HEK293 (cell line): Measurements from ENCODE around the gene SPACA7.

ENCODE experiments used
- CTCF ChIA-PET: fragments of 350-600 bp; formaldehyde crosslinking; extraction: SDS; loops from one replicate; lab custom pipeline; 2021; ENCODE audit warnings: antibody characterized with exemption; lab: Yijun Ruan, JAX
- POLR2A ChIA-PET: fragments of 300-600 bp; formaldehyde crosslinking; extraction: SDS; loops from one replicate; lab custom pipeline; 2020; ENCODE audit warnings: antibody characterized with exemption, inconsistent platforms; lab: Yijun Ruan, JAX
- H3K27ac ChIP-seq: fragments of 200-500 bp; sonication (Bioruptor generic); 2 replicates; pipeline ENCODE4 v1.5.1; 2014; ENCODE audit warnings: low read depth, low read length, control low read depth, inconsistent platforms; ENCODE audit errors: extremely low read depth
- H3K36me3 ChIP-seq, 2 experiments: fragments of 200-500 bp in 1 of 2; sonication (Bioruptor generic) in 1 of 2; 1 replicate in 1 of 2; 2 replicates in 1 of 2; pipeline ENCODE4 v1.5.1; 2014 to 2017; ENCODE audit warnings: inconsistent platforms in 2 of 2, low read length in 2 of 2; ENCODE audit not compliant: control insufficient read depth in 2 of 2, insufficient read depth in 1 of 2
- H3K4me1 ChIP-seq: fragments of 200-500 bp; sonication (Bioruptor generic); 2 replicates; pipeline ENCODE4 v1.5.1; 2014; ENCODE audit warnings: mild to moderate bottlenecking, low read length, inconsistent platforms; ENCODE audit not compliant: control insufficient read depth, insufficient read depth
- H3K4me3 ChIP-seq: 2 replicates; pipeline ENCODE4 v1.5.1; 2011; ENCODE audit warnings: low read depth, mild to moderate bottlenecking, control low read depth, low read length, moderate library complexity
- H3K9me3 ChIP-seq: fragments of 200-500 bp; sonication (Bioruptor generic); 2 replicates; pipeline ENCODE4 v1.5.1; 2014; ENCODE audit warnings: low read depth, low read length, inconsistent platforms; ENCODE audit not compliant: control insufficient read depth, insufficient read depth
- HIC1 ChIP-seq: fragments of 450-650 bp; formaldehyde crosslinking; IDR thresholded peaks from 2 replicates; pipeline ENCODE4 v1.5.1; 2016; ENCODE audit warnings: missing biosample characterization, missing genetic modification characterization
- KLF10 ChIP-seq: fragments of 450-650 bp; IDR thresholded peaks from 2 replicates; pipeline ENCODE4 v1.5.1; 2018; ENCODE audit warnings: missing biosample characterization, mild to moderate bottlenecking, missing genetic modification characterization
- OSR2 ChIP-seq: fragments of 450-650 bp; formaldehyde crosslinking; IDR thresholded peaks from 2 replicates; pipeline ENCODE4 v1.5.1; 2016; ENCODE audit warnings: missing biosample characterization, missing genetic modification characterization
- OVOL3 ChIP-seq: fragments of 450-650 bp; formaldehyde crosslinking; IDR thresholded peaks from 2 replicates; pipeline ENCODE4 v1.5.1; 2016; ENCODE audit warnings: missing biosample characterization, missing genetic modification characterization
- ZBTB17 ChIP-seq: fragments of 450-650 bp; formaldehyde crosslinking; IDR thresholded peaks from 2 replicates; pipeline ENCODE4 v1.5.1; 2016; ENCODE audit warnings: missing biosample characterization, missing genetic modification characterization
- ZBTB49 ChIP-seq: fragments of 450-650 bp; formaldehyde crosslinking; IDR thresholded peaks from 2 replicates; pipeline ENCODE4 v1.5.1; 2016; ENCODE audit warnings: missing biosample characterization, missing genetic modification characterization, low read depth
- ZBTB6 ChIP-seq: fragments of 450-650 bp; formaldehyde crosslinking; IDR thresholded peaks from 2 replicates; pipeline ENCODE4 v1.5.1; 2017; ENCODE audit warnings: missing biosample characterization, missing genetic modification characterization
- ZEB2 ChIP-seq: fragments of 450-650 bp; formaldehyde crosslinking; IDR thresholded peaks from 2 replicates; pipeline ENCODE4 v1.5.1; 2016; ENCODE audit warnings: missing biosample characterization, missing genetic modification characterization
- ZFHX2 ChIP-seq: fragments of 450-650 bp; formaldehyde crosslinking; conservative IDR thresholded peaks from 2 replicates; pipeline ENCODE4 v1.5.1; 2016; ENCODE audit warnings: missing biosample characterization, missing genetic modification characterization
- ZFP41 ChIP-seq: fragments of 450-650 bp; formaldehyde crosslinking; IDR thresholded peaks from 2 replicates; pipeline ENCODE4 v1.5.1; 2016; ENCODE audit warnings: missing biosample characterization, missing genetic modification characterization, borderline replicate concordance
- ZNF202 ChIP-seq: fragments of 450-650 bp; formaldehyde crosslinking; IDR thresholded peaks from 2 replicates; pipeline ENCODE4 v1.5.1; 2016; ENCODE audit warnings: missing biosample characterization, missing genetic modification characterization, borderline replicate concordance
- ZNF214 ChIP-seq: fragments of 450-650 bp; formaldehyde crosslinking; IDR thresholded peaks from 2 replicates; pipeline ENCODE4 v1.5.1; 2017; ENCODE audit warnings: missing biosample characterization, mild to moderate bottlenecking, missing genetic modification characterization, borderline replicate concordance
- ZNF324 ChIP-seq: fragments of 450-650 bp; formaldehyde crosslinking; IDR thresholded peaks from 2 replicates; pipeline ENCODE4 v1.5.1; 2016; ENCODE audit warnings: missing biosample characterization, missing genetic modification characterization
- ZNF423 ChIP-seq: fragments of 450-650 bp; formaldehyde crosslinking; IDR thresholded peaks from 2 replicates; pipeline ENCODE4 v1.5.1; 2016; ENCODE audit warnings: missing biosample characterization, missing genetic modification characterization
- ZNF510 ChIP-seq: fragments of 450-650 bp; formaldehyde crosslinking; IDR thresholded peaks from 2 replicates; pipeline ENCODE4 v1.5.1; 2018; ENCODE audit warnings: mild to moderate bottlenecking, missing genetic modification characterization, missing biosample characterization; ENCODE audit not compliant: insufficient replicate concordance
- ZNF514 ChIP-seq: fragments of 450-650 bp; formaldehyde crosslinking; IDR thresholded peaks from 2 replicates; pipeline ENCODE4 v1.5.1; 2016; ENCODE audit warnings: missing biosample characterization, missing genetic modification characterization
- ZNF518A ChIP-seq: fragments of 450-650 bp; formaldehyde crosslinking; conservative IDR thresholded peaks from 2 replicates; pipeline ENCODE4 v1.5.1; 2016; ENCODE audit warnings: low read depth, missing biosample characterization, missing genetic modification characterization
- ZNF571 ChIP-seq: fragments of 450-650 bp; formaldehyde crosslinking; IDR thresholded peaks from 2 replicates; pipeline ENCODE4 v1.5.0; 2017; ENCODE audit warnings: missing biosample characterization, missing genetic modification characterization
- ZNF585B ChIP-seq: fragments of 450-650 bp; formaldehyde crosslinking; IDR thresholded peaks from 2 replicates; pipeline ENCODE4 v1.5.1; 2016; ENCODE audit warnings: missing biosample characterization, missing genetic modification characterization
- ZNF623 ChIP-seq: fragments of 450-650 bp; formaldehyde crosslinking; IDR thresholded peaks from 2 replicates; pipeline ENCODE4 v1.5.1; 2016; ENCODE audit warnings: missing biosample characterization, missing genetic modification characterization
- ZNF677 ChIP-seq: fragments of 450-650 bp; IDR thresholded peaks from 2 replicates; pipeline ENCODE4 v1.5.0; 2018; ENCODE audit warnings: missing biosample characterization, mild to moderate bottlenecking, missing genetic modification characterization, moderate library complexity
- ZNF692 ChIP-seq: fragments of 450-650 bp; formaldehyde crosslinking; IDR thresholded peaks from 2 replicates; pipeline ENCODE4 v1.5.1; 2016; ENCODE audit warnings: missing biosample characterization, missing genetic modification characterization

Gene SPACA7

GRCh38 chr13:112469071-112469745 lies 93.1 kb downstream of the SPACA7 start (continued):
- TF ChIP-seq ZBTB49 (tag by site-specific recombination) (no peak), OVOL3 (no peak), ZNF514 (tag by site-specific recombination) (no peak), ZFHX2 (tag by site-specific recombination) (no peak), ZBTB6 (no peak), ZFP41 (no peak), HIC1 (no peak), ZBTB17 (no peak), ZNF202 (tag by site-specific recombination) (no peak), ZNF510 (no peak), ZNF214 (tag by site-specific recombination) (no peak), OSR2 (tag by site-specific recombination) (no peak)

GRCh38 chr13:112473818-112474217 lies 97.7 kb downstream of the SPACA7 start:
- CTCF ChIA-PET: interaction anchor here (0.6 to 1.1 kb wide), 2 partner anchors 37 to 133 kb away, joined by 3 to 7 read pairs; no protein-coding TSS in a partner anchor
- POLR2A ChIA-PET: no interaction called here

GRCh38 chr13:112474869-112475268 lies 98.7 kb downstream of the SPACA7 start:
- Histone ChIP-seq H3K4me1 (no peaks in the 10 kb centered on the region), H3K36me3 (no peaks in the 10 kb centered on the region), H3K9me3 (no peaks in the 10 kb centered on the region), H3K27ac (no peak overlapping the region), H3K4me3 (no peak overlapping the region)
- CTCF ChIA-PET: interaction anchor here (1.1 kb wide), 1 partner anchor 132 kb away, joined by 7 read pairs; no protein-coding TSS in a partner anchor
- POLR2A ChIA-PET: no interaction called here
- TF ChIP-seq ZNF677: no peak
- no peak for TF ChIP-seq ZNF518A (tag by site-specific recombination)
- TF ChIP-seq ZNF423 (tag by site-specific recombination): no peak
- TF ChIP-seq ZNF324: no peak
- no peak for TF ChIP-seq ZNF692 (tag by site-specific recombination)
- TF ChIP-seq ZNF585B: no peak
- no peak for TF ChIP-seq ZBTB6
- no peak for TF ChIP-seq ZNF571

More at GRCh38 chr13:112473818-112474217, 97.7 kb downstream of the SPACA7 start:
- no peak overlapping the region for H3K27ac ChIP-seq
- H3K9me3 ChIP-seq: no peaks in the 10 kb centered on the region
- no peak overlapping the region for H3K4me3 ChIP-seq
- no peaks in the 10 kb centered on the region for H3K36me3 ChIP-seq
- no peaks in the 10 kb centered on the region for H3K4me1 ChIP-seq
- TF ChIP-seq ZEB2 (tag by site-specific recombination): no peak
- TF ChIP-seq KLF10: no peak
- no peak for TF ChIP-seq ZNF623 (tag by site-specific recombination)
